GM12878 (cell line): ENCODE measurements around the gene GPSM1.

Experiments used
- BHLHE40 ChIP-seq, 2 experiments: fragments of 450-650 bp in 1 of 2; IDR thresholded peaks; 2 replicates each; pipeline ENCODE4 v1.6.1; 2011 to 2017; ENCODE audit warnings: low read depth in 2 of 2, borderline replicate concordance in 1 of 2, improper control_type of control experiment in 1 of 2, low read length in 1 of 2, mild to moderate bottlenecking in 1 of 2
- CREB1 ChIP-seq: IDR thresholded peaks from 2 replicates; pipeline ENCODE4 v1.6.1; 2012; ENCODE audit warnings: low read depth, mild to moderate bottlenecking, inconsistent platforms
- EP300 ChIP-seq, 2 experiments: fragments of 150-350 bp in 1 of 2; IDR thresholded peaks; 2 replicates each; pipeline ENCODE4 v1.6.1; 2011 to 2012; ENCODE audit warnings: low read depth in 2 of 2, low read length in 2 of 2, borderline replicate concordance in 1 of 2, improper control_type of control experiment in 1 of 2, inconsistent platforms in 1 of 2; ENCODE audit not compliant: control insufficient read depth in 1 of 2
- EZH2 ChIP-seq: IDR thresholded peaks from 2 replicates; pipeline ENCODE4 v1.6.1; 2012; ENCODE audit warnings: low read depth, mild to moderate bottlenecking, control low read depth, inconsistent platforms, low read length, borderline replicate concordance; ENCODE audit not compliant: control insufficient read depth
- KDM1A ChIP-seq: fragments of 200-600 bp; sonication (generic); IDR thresholded peaks from 2 replicates; pipeline ENCODE4 v1.6.1; 2016; ENCODE audit warnings: borderline replicate concordance
- MYC ChIP-seq: IDR thresholded peaks from 2 replicates; pipeline ENCODE4 v1.6.1; 2011; ENCODE audit warnings: mild to moderate bottlenecking, low read length, moderate library complexity, inconsistent platforms; ENCODE audit not compliant: insufficient read depth, insufficient replicate concordance, insufficient read length, severe bottlenecking
- POLR2AphosphoS2 ChIP-seq: IDR thresholded peaks from 2 replicates; pipeline ENCODE4 v1.6.1; 2011; ENCODE audit warnings: low read depth, mild to moderate bottlenecking, low read length, improper control_type of control experiment, moderate library complexity
- RAD21 ChIP-seq: IDR thresholded peaks from 2 replicates; pipeline ENCODE4 v1.6.1; 2011; ENCODE audit warnings: mild to moderate bottlenecking, low read depth, low read length, moderate library complexity; ENCODE audit not compliant: insufficient read depth
- RB1 ChIP-seq: fragments of 450-650 bp; formaldehyde crosslinking; IDR thresholded peaks from 2 replicates; pipeline ENCODE4 v1.6.1; 2017; ENCODE audit warnings: mild to moderate bottlenecking, borderline replicate concordance
- SIN3A ChIP-seq: IDR thresholded peaks from 2 replicates; pipeline ENCODE4 v1.6.1; 2012; ENCODE audit warnings: low read depth, low read length, improper control_type of control experiment
- ZNF274 ChIP-seq: IDR thresholded peaks from one replicate; pipeline ENCODE4 v1.8.0; 2011; ENCODE audit not compliant: insufficient read length, insufficient read depth
- ZZZ3 ChIP-seq: IDR thresholded peaks from 2 replicates; pipeline ENCODE4 v1.6.1; 2011; ENCODE audit warnings: low read depth; ENCODE audit not compliant: control insufficient read depth, insufficient read length
- TF ChIP-seq, protein P1 (sequence below), 3 experiments: IDR thresholded peaks in 2 of 3; conservative IDR thresholded peaks in 1 of 3; 2 replicates each; pipeline ENCODE4 v1.5.1; 2011; ENCODE audit warnings: low read depth in 3 of 3, low read length in 3 of 3, mild to moderate bottlenecking in 3 of 3, control low read depth in 2 of 3, moderate library complexity in 2 of 3, inconsistent platforms in 1 of 3, mixed read lengths in 1 of 3; ENCODE audit not compliant: control insufficient read depth in 2 of 3, insufficient read depth in 1 of 3; ENCODE audit errors: extremely low read depth in 1 of 3
- TF ChIP-seq, protein P2 (sequence below): IDR thresholded peaks from 2 replicates; pipeline ENCODE4 v1.6.1; 2012; ENCODE audit warnings: low read depth, low read length, improper control_type of control experiment

DNA sequence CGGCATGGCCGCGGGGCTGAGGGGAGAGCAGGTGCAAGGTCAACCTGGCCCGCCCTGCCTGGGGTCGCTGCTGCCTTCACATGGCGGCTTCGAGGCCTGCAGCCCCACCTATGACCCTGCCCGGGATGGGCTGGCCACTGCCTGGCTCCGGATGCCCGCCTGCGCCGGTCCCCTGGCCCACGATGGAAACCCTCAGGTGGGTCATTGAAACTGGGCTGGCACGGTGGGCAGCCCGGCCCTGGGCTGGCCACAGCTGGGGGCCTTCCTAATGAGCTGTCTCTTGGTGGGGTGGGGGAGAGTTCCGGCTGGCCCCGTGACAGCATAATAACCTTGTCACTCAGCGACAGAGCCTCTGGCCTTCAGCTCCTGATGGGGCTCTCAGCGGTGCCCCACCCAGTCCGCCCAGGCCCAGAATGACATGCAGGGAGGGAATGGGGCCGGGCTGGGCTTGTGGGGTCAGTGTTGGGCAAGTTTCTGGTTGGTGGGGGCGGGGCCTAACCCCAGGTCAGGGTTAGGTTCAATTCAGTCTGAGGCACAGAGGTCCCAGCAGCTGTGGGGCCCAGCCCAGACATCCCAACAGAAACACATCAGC lies 23.4 kb upstream of the GPSM1 start, which contains the start of gene CCDC187:
- no peak for TF ChIP-seq RB1
- no peak for TF ChIP-seq MYC
- TF ChIP-seq ZZZ3 = no peak
- TF ChIP-seq EZH2 = no peak
- TF ChIP-seq, protein P1, sequence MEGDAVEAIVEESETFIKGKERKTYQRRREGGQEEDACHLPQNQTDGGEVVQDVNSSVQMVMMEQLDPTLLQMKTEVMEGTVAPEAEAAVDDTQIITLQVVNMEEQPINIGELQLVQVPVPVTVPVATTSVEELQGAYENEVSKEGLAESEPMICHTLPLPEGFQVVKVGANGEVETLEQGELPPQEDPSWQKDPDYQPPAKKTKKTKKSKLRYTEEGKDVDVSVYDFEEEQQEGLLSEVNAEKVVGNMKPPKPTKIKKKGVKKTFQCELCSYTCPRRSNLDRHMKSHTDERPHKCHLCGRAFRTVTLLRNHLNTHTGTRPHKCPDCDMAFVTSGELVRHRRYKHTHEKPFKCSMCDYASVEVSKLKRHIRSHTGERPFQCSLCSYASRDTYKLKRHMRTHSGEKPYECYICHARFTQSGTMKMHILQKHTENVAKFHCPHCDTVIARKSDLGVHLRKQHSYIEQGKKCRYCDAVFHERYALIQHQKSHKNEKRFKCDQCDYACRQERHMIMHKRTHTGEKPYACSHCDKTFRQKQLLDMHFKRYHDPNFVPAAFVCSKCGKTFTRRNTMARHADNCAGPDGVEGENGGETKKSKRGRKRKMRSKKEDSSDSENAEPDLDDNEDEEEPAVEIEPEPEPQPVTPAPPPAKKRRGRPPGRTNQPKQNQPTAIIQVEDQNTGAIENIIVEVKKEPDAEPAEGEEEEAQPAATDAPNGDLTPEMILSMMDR (IDR thresholded peaks at IDR 0.05 in 2 of 3, conservative IDR thresholded peaks at IDR 0.05 in 1 of 3; ENCODE audit: control insufficient read depth in 2 of 3, extremely low read depth in 1 of 3, insufficient read depth in 1 of 3, low read depth in 3 of 3, low read length in 3 of 3) = no peak
- no peak for TF ChIP-seq EP300 (IDR thresholded peaks at IDR 0.05; ENCODE audit: borderline replicate concordance in 1 of 2, control insufficient read depth in 1 of 2, low read depth in 2 of 2, low read length in 2 of 2)
- TF ChIP-seq ZNF274 = no peak
- no peak for TF ChIP-seq SIN3A
- TF ChIP-seq CREB1 = no peak
- TF ChIP-seq, protein P2, sequence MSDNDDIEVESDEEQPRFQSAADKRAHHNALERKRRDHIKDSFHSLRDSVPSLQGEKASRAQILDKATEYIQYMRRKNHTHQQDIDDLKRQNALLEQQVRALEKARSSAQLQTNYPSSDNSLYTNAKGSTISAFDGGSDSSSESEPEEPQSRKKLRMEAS = no peak
- TF ChIP-seq BHLHE40 (IDR thresholded peaks at IDR 0.05; ENCODE audit: borderline replicate concordance in 1 of 2, low read depth in 2 of 2, low read length in 1 of 2) = no peak
- no peak for TF ChIP-seq KDM1A
- TF ChIP-seq RAD21 = no peak
- no peak for TF ChIP-seq POLR2AphosphoS2
